ENCODE data around the gene FHL2. TPM values are rescaled to one million over a fixed set of nuclear protein-coding genes. Genes with fewer than 3 reads are reported as not detected.

FHL2 gene
- total RNA-seq, 4 donors from 2014 or later, result 23.3 to 88.3 (median 33.6) TPM

GRCh38 chr2:105397953-105398335 is 907 bp downstream of the FHL2 start:
- DNase-seq (ENCODE audit: low spot score), result no peak
- TF ChIP-seq, protein P1, sequence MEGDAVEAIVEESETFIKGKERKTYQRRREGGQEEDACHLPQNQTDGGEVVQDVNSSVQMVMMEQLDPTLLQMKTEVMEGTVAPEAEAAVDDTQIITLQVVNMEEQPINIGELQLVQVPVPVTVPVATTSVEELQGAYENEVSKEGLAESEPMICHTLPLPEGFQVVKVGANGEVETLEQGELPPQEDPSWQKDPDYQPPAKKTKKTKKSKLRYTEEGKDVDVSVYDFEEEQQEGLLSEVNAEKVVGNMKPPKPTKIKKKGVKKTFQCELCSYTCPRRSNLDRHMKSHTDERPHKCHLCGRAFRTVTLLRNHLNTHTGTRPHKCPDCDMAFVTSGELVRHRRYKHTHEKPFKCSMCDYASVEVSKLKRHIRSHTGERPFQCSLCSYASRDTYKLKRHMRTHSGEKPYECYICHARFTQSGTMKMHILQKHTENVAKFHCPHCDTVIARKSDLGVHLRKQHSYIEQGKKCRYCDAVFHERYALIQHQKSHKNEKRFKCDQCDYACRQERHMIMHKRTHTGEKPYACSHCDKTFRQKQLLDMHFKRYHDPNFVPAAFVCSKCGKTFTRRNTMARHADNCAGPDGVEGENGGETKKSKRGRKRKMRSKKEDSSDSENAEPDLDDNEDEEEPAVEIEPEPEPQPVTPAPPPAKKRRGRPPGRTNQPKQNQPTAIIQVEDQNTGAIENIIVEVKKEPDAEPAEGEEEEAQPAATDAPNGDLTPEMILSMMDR (IDR thresholded peaks at IDR 0.05), result no peak
- no peak for ATAC-seq (ENCODE audit: low FRiP score)

DNA sequence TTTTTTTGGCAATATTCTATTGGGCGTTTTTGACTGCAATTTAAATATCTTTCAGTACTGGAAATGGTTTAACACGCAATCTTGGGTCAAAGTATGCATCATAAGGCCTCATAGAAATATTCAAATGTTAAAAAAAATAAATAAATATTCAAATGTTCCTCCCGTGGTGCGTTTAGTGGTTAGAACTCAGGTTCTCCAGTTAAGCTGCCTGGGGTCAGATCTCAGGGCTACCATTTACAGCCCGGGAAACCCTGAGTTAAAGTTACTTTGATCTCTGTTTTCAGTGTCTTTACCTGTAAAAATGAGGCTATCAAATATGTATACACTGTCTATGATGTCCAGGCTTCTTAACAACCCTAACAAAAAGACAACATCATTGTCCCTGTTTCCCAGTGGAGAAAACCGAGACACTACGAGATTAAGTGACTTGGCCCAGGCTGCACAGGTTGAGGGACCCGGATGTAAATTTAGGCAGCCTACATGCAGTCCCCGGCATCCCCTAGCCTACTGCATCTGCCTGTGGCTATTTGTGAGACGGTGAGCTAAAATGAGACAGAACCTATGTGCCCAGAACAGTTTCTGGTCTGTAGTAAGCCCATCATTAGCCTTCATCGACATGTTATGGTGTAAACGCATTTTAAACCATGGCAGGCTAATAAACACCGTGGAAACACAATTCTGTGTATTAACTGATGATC is 1.7 kb downstream of the FHL2 start:
- ATAC-seq (ENCODE audit: low FRiP score) (no peak), DNase-seq (ENCODE audit: low spot score) (no peak)
- TF ChIP-seq, protein P1 (IDR thresholded peaks at IDR 0.05), result no peak

DNA sequence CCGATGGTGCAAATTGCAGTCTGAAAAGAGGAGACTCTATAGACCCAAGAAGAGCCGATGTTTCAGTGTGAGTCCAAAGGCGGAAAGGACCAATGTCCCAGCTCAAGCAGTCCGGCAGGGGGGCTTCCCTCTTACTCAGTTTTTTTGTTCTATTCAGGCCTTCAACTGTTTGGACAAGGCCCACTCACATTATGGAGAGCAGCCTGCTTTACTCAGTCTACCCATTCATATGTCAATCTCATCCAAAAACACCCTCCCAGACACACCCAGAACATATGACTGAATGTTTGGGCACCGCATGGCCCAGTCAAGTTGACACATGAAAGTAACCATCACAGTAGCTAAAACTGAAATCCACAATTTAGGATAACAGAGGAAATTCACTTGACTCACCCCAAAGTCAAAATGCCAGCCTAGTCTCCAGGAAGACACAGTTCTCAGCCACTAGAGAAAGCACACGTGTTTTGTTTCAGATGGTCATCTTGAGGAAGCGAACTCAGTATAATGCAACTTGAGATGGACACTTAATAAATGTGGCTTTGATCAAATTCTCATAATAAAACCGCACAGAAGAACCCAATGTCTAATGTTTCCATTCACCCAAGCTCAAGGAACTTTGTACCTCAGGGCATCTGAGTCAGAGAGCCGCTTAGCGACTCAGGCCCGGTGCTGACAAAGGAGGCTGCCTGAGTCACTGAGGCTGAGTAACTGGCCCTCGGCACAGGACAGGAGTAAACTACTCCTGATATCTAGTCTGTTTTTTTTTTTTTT is 2.4 kb downstream of the FHL2 start:
- ATAC-seq (ENCODE audit: low FRiP score) (peak; percentile 50), DNase-seq (ENCODE audit: low spot score) (peak; percentile 43)
- TF ChIP-seq, protein P1 (IDR thresholded peaks at IDR 0.05), result no peak

- no peak for DNase-seq (ENCODE audit: low spot score)
- TF ChIP-seq, protein P1 (IDR thresholded peaks at IDR 0.05), result no peak
- no peak for ATAC-seq (ENCODE audit: low FRiP score)
Measured at GRCh38 chr2:105395691-105396090, 3.2 kb downstream of the FHL2 start.

GRCh38 chr2:105394951-105395611 is 3.8 kb downstream of the FHL2 start:
- no peak for DNase-seq (ENCODE audit: low spot score)
- TF ChIP-seq, protein P1 (IDR thresholded peaks at IDR 0.05), result no peak
- ATAC-seq (ENCODE audit: low FRiP score), result no peak

DNA sequence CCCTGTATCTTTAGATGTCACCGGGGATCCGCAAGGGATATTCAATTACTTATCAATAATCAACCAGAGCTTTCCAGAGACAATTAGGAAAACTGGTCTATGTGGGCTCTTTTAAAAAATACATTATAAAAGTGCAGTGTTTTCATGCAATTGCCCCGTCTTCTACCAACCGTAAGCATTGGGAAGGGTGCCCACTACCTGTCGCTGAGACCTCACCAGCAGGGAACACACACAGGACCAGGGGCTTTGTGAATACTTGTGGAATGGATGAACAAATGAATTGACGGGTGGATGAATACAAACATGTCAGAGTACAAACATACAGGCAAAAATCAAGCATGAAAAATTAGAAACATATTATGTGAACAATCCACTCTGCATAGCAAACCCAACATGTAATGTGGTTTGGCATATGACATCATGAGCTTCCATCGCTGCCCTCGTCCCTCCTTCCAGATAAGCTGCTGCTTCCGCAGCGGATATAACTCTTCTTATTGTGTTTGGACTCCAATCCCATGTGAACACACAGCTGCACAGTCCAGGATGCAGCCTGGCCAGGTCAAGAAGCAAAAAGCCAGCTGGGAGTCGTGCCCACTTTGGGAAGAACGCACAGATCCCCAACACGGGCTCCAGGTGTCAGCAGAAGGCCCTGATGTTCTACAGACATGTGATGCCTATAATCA is 5.3 kb downstream of the FHL2 start:
- ATAC-seq (ENCODE audit: low FRiP score), result no peak
- DNase-seq (ENCODE audit: low spot score), result no peak
- TF ChIP-seq, protein P1 (IDR thresholded peaks at IDR 0.05), result no peak

Data from omental fat pad (tissue), 4 donors.